IMR-90 (cell line): ENCODE data around the gene CCNC. TPM values are rescaled to one million over a fixed set of nuclear protein-coding genes. Genes with fewer than 3 reads are reported as not detected.

ENCODE experiments used
- ATAC-seq: fragments of 200-7000 bp; cut with Tn5 transposase; 2 replicates; pipeline ENCODE4 v1.9.1; 2020; ENCODE audit warnings: low read depth, mild to moderate bottlenecking, moderate library complexity
- BruUV-seq: library from RNA; stranded (reverse); fragments of 400-500 nt; replicated peaks from 2 replicates; lab custom pipeline; 2021; lab: Mats Ljungman, UMichigan
- CTCF ChIA-PET: fragments of 300-600 bp; formaldehyde crosslinking; extraction: SDS; loops from one replicate; lab custom pipeline; 2021; ENCODE audit warnings: antibody characterized with exemption; lab: Yijun Ruan, JAX
- POLR2A ChIA-PET: fragments of 300-600 bp; sonication (Branson Sonifier 250); formaldehyde crosslinking; loops from one replicate; lab custom pipeline; 2022; ENCODE audit warnings: antibody characterized with exemption; ENCODE audit not compliant: unreplicated experiment; lab: Charles Lee
- DNase-seq: peaks from one replicate; pipeline ENCODE4 v3.0.0; 2013
- H2AFZ ChIP-seq: replicated peaks from 2 replicates; pipeline ENCODE3; 2013; ENCODE audit warnings: low read length, mild to moderate bottlenecking; ENCODE audit not compliant: poor library complexity
- H2AK5ac ChIP-seq: 2 replicates; pipeline ENCODE4 v1.6.1; 2013; ENCODE audit warnings: low read depth, low read length, inconsistent platforms
- H2AK9ac ChIP-seq: replicated peaks from 2 replicates; pipeline ENCODE3; 2013; ENCODE audit warnings: mild to moderate bottlenecking, low read depth, low read length, moderate library complexity; ENCODE audit not compliant: poor library complexity
- H2BK120ac ChIP-seq: 2 replicates; pipeline ENCODE4 v1.6.1; 2013; ENCODE audit warnings: low read depth, low read length, inconsistent platforms
- H2BK15ac ChIP-seq: 3 replicates; pipeline ENCODE4 v1.6.1; 2013; ENCODE audit warnings: low read depth, low read length, inconsistent platforms
- H2BK20ac ChIP-seq: 2 replicates; pipeline ENCODE4 v1.6.1; 2013; ENCODE audit warnings: low read depth, mild to moderate bottlenecking, inconsistent platforms, low read length, moderate library complexity
- H2BK5ac ChIP-seq: 2 replicates; pipeline ENCODE4 v1.6.1; 2013; ENCODE audit warnings: mild to moderate bottlenecking, low read depth, low read length, inconsistent platforms; ENCODE audit not compliant: poor library complexity, severe bottlenecking
- H3K14ac ChIP-seq: replicated peaks from 2 replicates; pipeline ENCODE4 v1.6.1; 2013; ENCODE audit warnings: low read depth, low read length, inconsistent platforms
- H3K18ac ChIP-seq: 2 replicates; pipeline ENCODE4 v1.6.1; 2013; ENCODE audit warnings: low read depth, low read length, control low read depth
- H3K23ac ChIP-seq: 2 replicates; pipeline ENCODE4 v1.6.1; 2013; ENCODE audit warnings: low read depth, low read length, inconsistent platforms
- H3K27ac ChIP-seq: 2 replicates; pipeline ENCODE4 v1.5.1; 2013; ENCODE audit warnings: mild to moderate bottlenecking, control low read depth, low read length; ENCODE audit not compliant: insufficient read depth
- H3K27me3 ChIP-seq: 2 replicates; pipeline ENCODE4 v1.6.1; 2013; ENCODE audit warnings: low read length; ENCODE audit not compliant: control insufficient read depth, insufficient read depth
- H3K36me3 ChIP-seq: 2 replicates; pipeline ENCODE4 v1.6.1; 2013; ENCODE audit warnings: low read length, mixed read lengths; ENCODE audit not compliant: control insufficient read depth, insufficient read depth
- H3K4ac ChIP-seq: 2 replicates; pipeline ENCODE4 v1.6.1; 2013; ENCODE audit warnings: low read depth, low read length, inconsistent platforms
- H3K4me1 ChIP-seq: 2 replicates; pipeline ENCODE4 v1.6.1; 2013; ENCODE audit warnings: low read length, mixed read lengths; ENCODE audit not compliant: control insufficient read depth, insufficient read depth
- H3K4me2 ChIP-seq: 2 replicates; pipeline ENCODE4 v1.6.1; 2013; ENCODE audit warnings: low read depth, mild to moderate bottlenecking, control low read depth, low read length, moderate library complexity
- H3K4me3 ChIP-seq: 2 replicates; pipeline ENCODE4 v1.5.1; 2013; ENCODE audit warnings: low read depth, mild to moderate bottlenecking, control low read depth, low read length, moderate library complexity; ENCODE audit not compliant: insufficient read depth
- H3K56ac ChIP-seq: 2 replicates; pipeline ENCODE4 v1.6.1; 2013; ENCODE audit warnings: low read length, inconsistent platforms; ENCODE audit not compliant: insufficient read depth; ENCODE audit errors: extremely low read depth
- H3K79me1 ChIP-seq, 2 experiments: 2 replicates each; pipeline ENCODE4 v1.6.1; 2013; ENCODE audit warnings: low read length in 2 of 2, inconsistent platforms in 1 of 2, low read depth in 1 of 2
- H3K9ac ChIP-seq: 2 replicates; pipeline ENCODE4 v1.6.1; 2013; ENCODE audit warnings: low read depth, low read length, control low read depth
- H3K9me1 ChIP-seq: 2 replicates; pipeline ENCODE4 v1.6.1; 2013; ENCODE audit warnings: low read length, inconsistent platforms; ENCODE audit not compliant: insufficient read depth
- H3K9me3 ChIP-seq: 2 replicates; pipeline ENCODE4 v1.6.1; 2013; ENCODE audit warnings: low read length; ENCODE audit not compliant: control insufficient read depth, insufficient read depth
- H4K20me1 ChIP-seq: 2 replicates; pipeline ENCODE4 v1.6.1; 2013; ENCODE audit warnings: low read length, inconsistent platforms; ENCODE audit not compliant: insufficient read depth
- H4K5ac ChIP-seq: 2 replicates; pipeline ENCODE4 v1.6.1; 2013; ENCODE audit warnings: mild to moderate bottlenecking, low read depth, low read length, control low read depth
- H4K8ac ChIP-seq, 2 experiments: 2 replicates each; pipeline ENCODE4 v1.6.1; 2013; ENCODE audit warnings: low read depth in 2 of 2, low read length in 2 of 2, control low read depth in 1 of 2, inconsistent platforms in 1 of 2
- H4K91ac ChIP-seq: 2 replicates; pipeline ENCODE4 v1.6.1; 2013; ENCODE audit warnings: low read depth, low read length, inconsistent platforms; ENCODE audit not compliant: insufficient read depth
- CEBPB ChIP-seq: IDR thresholded peaks from 2 replicates; pipeline ENCODE4 v1.6.1; 2012; ENCODE audit warnings: low read depth, low read length, improper control_type of control experiment
- CHD1 ChIP-seq: IDR thresholded peaks from 2 replicates; pipeline ENCODE4 v1.6.1; 2012; ENCODE audit warnings: low read depth, low read length, improper control_type of control experiment
- FOS ChIP-seq: fragments of 150-350 bp; IDR thresholded peaks from 2 replicates; pipeline ENCODE4 v1.6.1; 2016; ENCODE audit warnings: low read depth, low read length
- MAFK ChIP-seq: IDR thresholded peaks from 2 replicates; pipeline ENCODE4 v1.6.1; 2012; ENCODE audit warnings: low read depth, low read length, improper control_type of control experiment
- MAZ ChIP-seq: IDR thresholded peaks from 2 replicates; pipeline ENCODE4 v1.6.1; 2012; ENCODE audit warnings: low read depth, mild to moderate bottlenecking, low read length, improper control_type of control experiment, moderate library complexity, borderline replicate concordance
- MXI1 ChIP-seq: IDR thresholded peaks from 2 replicates; pipeline ENCODE4 v1.6.1; 2012; ENCODE audit warnings: low read depth, mild to moderate bottlenecking, low read length, moderate library complexity, borderline replicate concordance
- NFE2L2 ChIP-seq: fragments of 150-350 bp; IDR thresholded peaks from 2 replicates; pipeline ENCODE4 v1.6.1; 2016; ENCODE audit warnings: low read depth, mild to moderate bottlenecking, low read length
- POLR2A ChIP-seq: IDR thresholded peaks from 2 replicates; pipeline ENCODE4 v1.6.1; 2012; ENCODE audit warnings: mild to moderate bottlenecking, low read depth, low read length
- RAD21 ChIP-seq: IDR thresholded peaks from 2 replicates; pipeline ENCODE4 v1.6.1; 2012; ENCODE audit warnings: low read length, improper control_type of control experiment
- RCOR1 ChIP-seq: IDR thresholded peaks from 2 replicates; pipeline ENCODE4 v1.6.1; 2012; ENCODE audit warnings: mild to moderate bottlenecking, low read length, improper control_type of control experiment; ENCODE audit not compliant: insufficient replicate concordance
- RFX5 ChIP-seq: IDR thresholded peaks from 2 replicates; pipeline ENCODE4 v1.8.0; 2012; ENCODE audit warnings: low read depth, mild to moderate bottlenecking, low read length, moderate library complexity
- SMC3 ChIP-seq: fragments of 150-350 bp; IDR thresholded peaks from 2 replicates; pipeline ENCODE4 v1.6.1; 2016; ENCODE audit warnings: low read depth, mild to moderate bottlenecking, antibody characterized with exemption, low read length, moderate library complexity
- WGBS, 2 experiments: methylation state at CpG; one replicate each; pipeline versions ENCODE4 v1.1.5 to v1.1.7; 2013; ENCODE audit warnings: missing lambda C conversion rate in 2 of 2; ENCODE audit not compliant: insufficient read length in 1 of 2; ENCODE audit errors: extremely low coverage in 2 of 2; 5-methylcytosine and 5-hydroxymethylcytosine counted together
- dilution Hi-C: fragments of 300-500 bp; cut with HindIII; formaldehyde crosslinking; loops from one replicate; pipeline ENCODE4 v1.14.3; 2018; ENCODE audit warnings: low sequenced_read_pairs; ENCODE audit not compliant: unreplicated experiment
- in situ Hi-C: fragments of 300-500 bp; cut with MboI; formaldehyde crosslinking; loops from 3 replicates; pipeline ENCODE4 v1.14.3; 2019; ENCODE audit warnings: low sequenced_read_pairs, inconsistent platforms, mixed read lengths
- intact Hi-C: fragments of 100-400 bp; cut with micrococcal nuclease; formaldehyde crosslinking; loops from 2 replicates; pipeline ENCODE4 v1.10.0; 2022
- polyA plus RNA-seq, 3 experiments: library from polyadenylated mRNA; depleted of rRNA; stranded (reverse); fragments of >200 nt; gene quantifications; 2 replicates each; pipeline ENCODE4 v1.2.3, GENCODE V29; 2012; ENCODE audit warnings: low replicate concordance in 1 of 3
- total RNA-seq: library from RNA; depleted of rRNA; stranded (reverse); fragments of >200 nt; gene quantifications from 2 replicates; pipeline ENCODE4 v1.2.3, GENCODE V29; 2012
- TF ChIP-seq, protein P1 (sequence below): fragments of 150-350 bp; IDR thresholded peaks from 2 replicates; pipeline ENCODE4 v1.6.1; 2016; ENCODE audit warnings: low read depth, mild to moderate bottlenecking, low read length, moderate library complexity, borderline replicate concordance
- TF ChIP-seq, protein P2 (sequence below): fragments of 150-350 bp; IDR thresholded peaks from 2 replicates; pipeline ENCODE4 v1.6.1; 2017; ENCODE audit warnings: mild to moderate bottlenecking, antibody characterized with exemption, low read length, low read depth
- TF ChIP-seq, protein P3 (sequence below): conservative IDR thresholded peaks from 2 replicates; pipeline ENCODE4 v1.5.1; 2012; ENCODE audit warnings: mild to moderate bottlenecking, low read depth, low read length, improper control_type of control experiment

Gene CCNC
- total and polyA plus RNA-seq, 2 of the 4 experiments (the other 2 are of a cell fraction): 30.1 to 95.7 TPM

DNA sequence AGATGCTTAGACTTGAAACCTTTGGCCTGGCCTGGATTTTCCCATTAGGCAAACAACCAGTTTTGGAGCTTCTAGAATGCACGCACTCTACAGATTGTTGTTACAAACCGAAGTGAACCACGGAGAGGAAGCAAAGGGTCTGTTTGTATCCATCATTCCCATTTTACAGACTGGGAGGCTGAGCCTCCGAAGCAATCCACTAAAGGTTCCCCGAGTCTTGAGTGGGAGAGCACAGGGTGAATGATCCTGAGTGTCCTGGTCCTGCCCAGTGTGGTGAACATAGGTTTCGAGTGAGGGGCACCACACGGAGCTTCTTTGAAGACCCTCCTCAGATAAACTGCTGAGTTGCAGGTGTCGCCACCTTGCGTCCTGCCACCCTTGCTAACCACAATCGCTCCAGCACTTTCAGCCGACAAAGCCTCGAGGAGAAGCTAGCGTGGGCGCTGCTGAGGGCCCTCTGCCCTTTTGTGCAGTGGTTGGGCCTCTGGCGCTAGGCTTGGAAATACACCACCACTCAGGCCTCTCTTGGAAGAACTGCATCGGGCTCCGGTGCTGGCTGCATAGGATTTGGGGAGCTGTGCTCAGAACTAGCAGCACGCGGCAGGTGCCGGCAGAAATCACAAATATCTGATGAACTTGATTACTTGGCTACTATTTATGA lies 36.7 kb upstream of the CCNC start:
- peaks cover 3% of the 10 kb centered on the region for H3K9me1 ChIP-seq
- H3K9me3 ChIP-seq: peaks cover 11% of the 10 kb centered on the region
- no peak overlapping the region; the same call in 1 of the 2 replicates for H3K23ac ChIP-seq
- no peak overlapping the region for H2BK5ac ChIP-seq
- H2AFZ ChIP-seq: peak overlapping the region; percentile 40
- no peak overlapping the region for H3K4ac ChIP-seq
- ATAC-seq (no peak), DNase-seq (no peak)
- no peaks in the 10 kb centered on the region for H3K36me3 ChIP-seq
- H2BK120ac ChIP-seq: no peak overlapping the region
- no peak overlapping the region for H4K91ac ChIP-seq
- H3K18ac ChIP-seq: no peak overlapping the region
- no peak overlapping the region for H3K27ac ChIP-seq
- no peak for TF ChIP-seq CHD1
- no peak for TF ChIP-seq MAFK
- no peak for TF ChIP-seq CEBPB
- TF ChIP-seq, protein P1, sequence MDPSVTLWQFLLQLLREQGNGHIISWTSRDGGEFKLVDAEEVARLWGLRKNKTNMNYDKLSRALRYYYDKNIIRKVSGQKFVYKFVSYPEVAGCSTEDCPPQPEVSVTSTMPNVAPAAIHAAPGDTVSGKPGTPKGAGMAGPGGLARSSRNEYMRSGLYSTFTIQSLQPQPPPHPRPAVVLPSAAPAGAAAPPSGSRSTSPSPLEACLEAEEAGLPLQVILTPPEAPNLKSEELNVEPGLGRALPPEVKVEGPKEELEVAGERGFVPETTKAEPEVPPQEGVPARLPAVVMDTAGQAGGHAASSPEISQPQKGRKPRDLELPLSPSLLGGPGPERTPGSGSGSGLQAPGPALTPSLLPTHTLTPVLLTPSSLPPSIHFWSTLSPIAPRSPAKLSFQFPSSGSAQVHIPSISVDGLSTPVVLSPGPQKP: no peak
- TF ChIP-seq FOS: no peak
- no peak for TF ChIP-seq POLR2A
- TF ChIP-seq RFX5: no peak
- TF ChIP-seq RCOR1: no peak
- no peak for TF ChIP-seq MXI1
- TF ChIP-seq RAD21: no peak
- no peak for TF ChIP-seq NFE2L2
- TF ChIP-seq, protein P2, sequence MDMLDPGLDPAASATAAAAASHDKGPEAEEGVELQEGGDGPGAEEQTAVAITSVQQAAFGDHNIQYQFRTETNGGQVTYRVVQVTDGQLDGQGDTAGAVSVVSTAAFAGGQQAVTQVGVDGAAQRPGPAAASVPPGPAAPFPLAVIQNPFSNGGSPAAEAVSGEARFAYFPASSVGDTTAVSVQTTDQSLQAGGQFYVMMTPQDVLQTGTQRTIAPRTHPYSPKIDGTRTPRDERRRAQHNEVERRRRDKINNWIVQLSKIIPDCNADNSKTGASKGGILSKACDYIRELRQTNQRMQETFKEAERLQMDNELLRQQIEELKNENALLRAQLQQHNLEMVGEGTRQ: no peak
- TF ChIP-seq MAZ: no peak
- no peak for TF ChIP-seq SMC3
- TF ChIP-seq, protein P3, sequence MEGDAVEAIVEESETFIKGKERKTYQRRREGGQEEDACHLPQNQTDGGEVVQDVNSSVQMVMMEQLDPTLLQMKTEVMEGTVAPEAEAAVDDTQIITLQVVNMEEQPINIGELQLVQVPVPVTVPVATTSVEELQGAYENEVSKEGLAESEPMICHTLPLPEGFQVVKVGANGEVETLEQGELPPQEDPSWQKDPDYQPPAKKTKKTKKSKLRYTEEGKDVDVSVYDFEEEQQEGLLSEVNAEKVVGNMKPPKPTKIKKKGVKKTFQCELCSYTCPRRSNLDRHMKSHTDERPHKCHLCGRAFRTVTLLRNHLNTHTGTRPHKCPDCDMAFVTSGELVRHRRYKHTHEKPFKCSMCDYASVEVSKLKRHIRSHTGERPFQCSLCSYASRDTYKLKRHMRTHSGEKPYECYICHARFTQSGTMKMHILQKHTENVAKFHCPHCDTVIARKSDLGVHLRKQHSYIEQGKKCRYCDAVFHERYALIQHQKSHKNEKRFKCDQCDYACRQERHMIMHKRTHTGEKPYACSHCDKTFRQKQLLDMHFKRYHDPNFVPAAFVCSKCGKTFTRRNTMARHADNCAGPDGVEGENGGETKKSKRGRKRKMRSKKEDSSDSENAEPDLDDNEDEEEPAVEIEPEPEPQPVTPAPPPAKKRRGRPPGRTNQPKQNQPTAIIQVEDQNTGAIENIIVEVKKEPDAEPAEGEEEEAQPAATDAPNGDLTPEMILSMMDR: no peak
- H3K79me1 ChIP-seq: no peaks in the 10 kb centered on the region
- H3K14ac ChIP-seq: no peak overlapping the region
- H4K20me1 ChIP-seq: no peaks in the 10 kb centered on the region
- no CpG with 5 or more reads among the region's 20 CpGs for WGBS, 2 experiments
- no peaks in the 10 kb centered on the region for H3K4me1 ChIP-seq
- intact Hi-C loops (no loop called here), in situ Hi-C loops (no loop called here), dilution Hi-C loops (no loop called here)
- CTCF ChIA-PET: no interaction called here
- H2AK5ac ChIP-seq: no peak overlapping the region
- H3K4me2 ChIP-seq: no peak overlapping the region
- H2AK9ac ChIP-seq: no peak overlapping the region
- no peak overlapping the region for H3K56ac ChIP-seq
- H2BK15ac ChIP-seq: no peak overlapping the region
- peaks cover 97% of the 10 kb centered on the region for H3K27me3 ChIP-seq
- no peak overlapping the region for H2BK20ac ChIP-seq
- BruUV-seq: no TSS peak
- no peak overlapping the region for H4K8ac ChIP-seq
- no peak overlapping the region for H3K9ac ChIP-seq
- POLR2A ChIA-PET: no interaction called here
- no peak overlapping the region for H4K5ac ChIP-seq
- no peak overlapping the region for H3K4me3 ChIP-seq
